K562 (cell line): Measurements from ENCODE around the gene ZBTB18. TPM values are rescaled to one million over a fixed set of nuclear protein-coding genes. Genes with fewer than 3 reads are reported as not detected.

Experiments
- ATAC-seq: fragments of 200-7000 bp; cut with Tn5 transposase; 3 replicates; pipeline ENCODE4 v1.9.1; 2020; ENCODE audit warnings: moderate library complexity
- BruUV-seq: library from RNA; stranded (reverse); fragments of 400-500 nt; replicated peaks from 2 replicates; lab custom pipeline; 2021; lab: Mats Ljungman, UMichigan
- CTCF ChIA-PET: fragments of 300-600 bp; formaldehyde crosslinking; extraction: SDS; loops from one replicate; lab custom pipeline; 2021; ENCODE audit warnings: low intra/inter-chr PET ratio; lab: Yijun Ruan, JAX
- POLR2A ChIA-PET: fragments of 300-600, 350-650 bp; sonication (Branson Sonifier 250); formaldehyde crosslinking; extraction: SDS; loops from one replicate; lab custom pipeline; 2021; ENCODE audit warnings: antibody characterized with exemption, inconsistent platforms; lab: Yijun Ruan, JAX
- DNase-seq, 4 experiments: peaks; one replicate each; pipeline versions ENCODE4 v3.0.0 to v3.0.0-alpha.2; 2011 to 2018; ENCODE audit warnings: low spot score in 3 of 4, mixed read lengths in 3 of 4; ENCODE audit errors: extremely low read depth in 1 of 4
- FAIRE-seq: peaks from 2 replicates; lab custom pipeline; 2011; peaks lifted over from hg19 to GRCh38; lab: Jason Lieb, UNC
- H2AFZ ChIP-seq: 2 replicates; pipeline ENCODE4 v1.6.0; 2011; ENCODE audit warnings: low read depth, low read length, control low read depth, inconsistent platforms
- H3K27ac ChIP-seq: fragments of 200-600 bp; 3 replicates; pipeline ENCODE4 v1.8.0; 2011; ENCODE audit warnings: low read depth, mild to moderate bottlenecking, control low read depth, inconsistent platforms, low read length, moderate library complexity, mixed read lengths; ENCODE audit errors: extremely low read depth
- H3K27me3 ChIP-seq, 2 experiments: fragments of 300-600 bp in 1 of 2; 2 replicates in 1 of 2; 3 replicates in 1 of 2; pipeline versions ENCODE4 v1.6.0 to v1.8.0; 2011; ENCODE audit warnings: inconsistent platforms in 2 of 2, low read length in 2 of 2, mild to moderate bottlenecking in 1 of 2, mixed read lengths in 1 of 2, moderate library complexity in 1 of 2; ENCODE audit not compliant: control insufficient read depth in 2 of 2, insufficient read depth in 2 of 2
- H3K36me3 ChIP-seq: fragments of 300-600 bp; 3 replicates; pipeline ENCODE4 v1.8.0; 2011; ENCODE audit warnings: mild to moderate bottlenecking, low read length, inconsistent platforms; ENCODE audit not compliant: control insufficient read depth, insufficient read depth
- H3K4me1 ChIP-seq, 2 experiments: fragments of 200-600 bp in 1 of 2; replicated peaks in 1 of 2; 2 replicates in 1 of 2; 3 replicates in 1 of 2; pipeline versions ENCODE4 v1.5.1 to v1.8.0; 2011; ENCODE audit warnings: inconsistent platforms in 2 of 2, low read length in 2 of 2, mild to moderate bottlenecking in 1 of 2, mixed read lengths in 1 of 2, moderate library complexity in 1 of 2; ENCODE audit not compliant: control insufficient read depth in 2 of 2, insufficient read depth in 2 of 2
- H3K4me2 ChIP-seq: 2 replicates; pipeline ENCODE4 v1.6.1; 2011; ENCODE audit warnings: low read length, control low read depth, inconsistent platforms, mixed read lengths; ENCODE audit not compliant: insufficient read depth
- H3K4me3 ChIP-seq: fragments of 200-600 bp; sonication (generic), shearing (Covaris generic); 2 replicates; pipeline ENCODE4 v1.5.1; 2016; ENCODE audit warnings: control low read depth, inconsistent platforms
- H3K79me2 ChIP-seq: fragments of 200-600 bp; 3 replicates; pipeline ENCODE4 v1.8.0; 2011; ENCODE audit warnings: low read length, inconsistent platforms; ENCODE audit not compliant: control insufficient read depth, insufficient read depth
- H3K9ac ChIP-seq, 2 experiments: 2 replicates each; pipeline versions ENCODE4 v1.6.0 to v1.6.1; 2011; ENCODE audit warnings: low read depth in 2 of 2, low read length in 2 of 2, control low read depth in 1 of 2, inconsistent platforms in 1 of 2, mild to moderate bottlenecking in 1 of 2, mixed read lengths in 1 of 2; ENCODE audit not compliant: insufficient read depth in 1 of 2
- H3K9me1 ChIP-seq: one replicate; pipeline ENCODE4 v1.6.0; 2011; ENCODE audit warnings: inconsistent platforms, mild to moderate bottlenecking, low read length, moderate library complexity; ENCODE audit not compliant: control insufficient read depth, insufficient read depth
- H3K9me3 ChIP-seq: replicated peaks from 2 replicates; pipeline ENCODE4 v1.5.1; 2011; ENCODE audit warnings: low read depth, low read length, inconsistent platforms; ENCODE audit not compliant: control insufficient read depth, insufficient read depth
- H4K20me1 ChIP-seq: replicated peaks from 2 replicates; pipeline ENCODE4 v1.6.1; 2011; ENCODE audit warnings: low read length, inconsistent platforms, mixed read lengths; ENCODE audit not compliant: control insufficient read depth, insufficient read depth
- BRCA1 ChIP-seq, 2 experiments: fragments of 450-650 bp in 1 of 2; sonication (generic) in 1 of 2; formaldehyde crosslinking in 1 of 2; IDR thresholded peaks; 2 replicates each; pipeline versions ENCODE4 v1.5.0 to v1.6.1; 2017 to 2020; ENCODE audit warnings: mild to moderate bottlenecking in 1 of 2, missing genetic modification reagents in 1 of 2
- ETV5 ChIP-seq: sonication (generic); formaldehyde crosslinking; IDR thresholded peaks from 2 replicates; pipeline ENCODE4 v1.4.0; 2020; ENCODE audit warnings: low read depth, mild to moderate bottlenecking, missing genetic modification reagents
- FOXJ2 ChIP-seq: fragments of 200-800 bp; sonication (Bioruptor generic); IDR thresholded peaks from 2 replicates; pipeline ENCODE4 v1.6.1; 2016; ENCODE audit warnings: missing genetic modification characterization, missing compliant biosample characterization
- HDAC6 ChIP-seq: IDR thresholded peaks from 2 replicates; pipeline ENCODE4 v1.6.1; 2012; ENCODE audit warnings: low read depth, mild to moderate bottlenecking, control low read depth, inconsistent platforms, low read length, moderate library complexity
- HMG20B ChIP-seq: fragments of 250-450 bp; sonication (Bioruptor Pico); IDR thresholded peaks from 2 replicates; pipeline ENCODE4 v1.5.0; 2021; ENCODE audit warnings: mild to moderate bottlenecking
- NRF1 ChIP-seq, 2 experiments: fragments of 450-650 bp; IDR thresholded peaks in 1 of 2; conservative IDR thresholded peaks in 1 of 2; 2 replicates each; pipeline ENCODE4 v1.6.1; 2014; ENCODE audit warnings: mild to moderate bottlenecking in 2 of 2
- RB1 ChIP-seq: fragments of 450-650 bp; IDR thresholded peaks from 2 replicates; pipeline ENCODE4 v1.6.1; 2017; ENCODE audit warnings: low read depth, mild to moderate bottlenecking
- RNF2 ChIP-seq: sonication (generic); IDR thresholded peaks from 2 replicates; pipeline ENCODE4 v1.6.1; 2016
- TRIM28 ChIP-seq: fragments of 450-650 bp; IDR thresholded peaks from 2 replicates; pipeline ENCODE4 v1.6.1; 2017
- YY1 ChIP-seq, 3 experiments: IDR thresholded peaks; 2 replicates each; pipeline ENCODE4 v1.6.1; 2011; ENCODE audit warnings: low read length in 2 of 3, mild to moderate bottlenecking in 2 of 3, moderate library complexity in 2 of 3, borderline replicate concordance in 1 of 3, control low read depth in 1 of 3, low read depth in 1 of 3; ENCODE audit not compliant: insufficient read depth in 3 of 3, insufficient replicate concordance in 2 of 3, control insufficient read depth in 1 of 3, insufficient read length in 1 of 3; ENCODE audit errors: extremely low read depth in 1 of 3
- ZC3H8 ChIP-seq: fragments of 450-650 bp; IDR thresholded peaks from 2 replicates; pipeline ENCODE4 v1.6.1; 2017
- ZEB2 ChIP-seq: fragments of 450-650 bp; IDR thresholded peaks from 2 replicates; pipeline ENCODE4 v1.6.1; 2016
- ZKSCAN1 ChIP-seq: fragments of 150-350 bp; IDR thresholded peaks from 2 replicates; pipeline ENCODE4 v1.6.1; 2016; ENCODE audit warnings: low read depth, low read length
- ZNF143 ChIP-seq: sonication (generic); formaldehyde crosslinking; IDR thresholded peaks from 2 replicates; pipeline ENCODE4 v1.9.0; 2022; ENCODE audit warnings: mild to moderate bottlenecking, missing genetic modification reagents
- ZNF24 ChIP-seq: fragments of 450-650 bp; IDR thresholded peaks from 2 replicates; pipeline ENCODE4 v1.6.1; 2016
- ZNF699 ChIP-seq: fragments of 250-450 bp; sonication (Bioruptor Pico); IDR thresholded peaks from 2 replicates; pipeline ENCODE4 v1.8.0; 2021; ENCODE audit warnings: mild to moderate bottlenecking, moderate library complexity; ENCODE audit not compliant: insufficient replicate concordance
- ZNF766 ChIP-seq: fragments of 200-800 bp; sonication (Bioruptor generic); conservative IDR thresholded peaks from 2 replicates; pipeline ENCODE4 v1.6.1; 2016; ENCODE audit warnings: missing genetic modification characterization, missing compliant biosample characterization
- WGBS: fragments of 100-300 bp; shearing (Covaris generic); methylation state at CpG from one replicate; pipeline ENCODE4 v1.1.6; 2016; ENCODE audit warnings: low coverage, mixed read lengths; ENCODE audit not compliant: insufficient coverage; ENCODE audit errors: missing lambda C conversion rate; 5-methylcytosine and 5-hydroxymethylcytosine counted together
- in situ Hi-C: fragments of 300-500 bp; cut with MboI; formaldehyde crosslinking; loops from 4 replicates; pipeline ENCODE4 v1.15.0; 2018; ENCODE audit warnings: inconsistent platforms, mixed read lengths
- intact Hi-C: fragments of 100-400 bp; cut with micrococcal nuclease; formaldehyde crosslinking; loops from 2 replicates; pipeline ENCODE4 v1.14.2; 2022
- polyA plus RNA-seq, 8 experiments: library from polyadenylated mRNA; depleted of rRNA in 4 of 8; stranded (reverse) in 5 of 8; unstranded in 3 of 8; fragments of >200 nt; fragmentation: Nextera tagmentation in 2 of 8; fragmentation: Illumina TruSeq in 1 of 8; extraction: Ambion mirVana in 2 of 8; extraction: Trizol in 1 of 8; gene quantifications; 2 replicates each; pipeline versions ENCODE4 v1.2.1 to v1.2.3, GENCODE V29; 2011 to 2014; ENCODE audit warnings: inconsistent platforms in 1 of 8, missing spikeins in 1 of 8
- total RNA-seq, 7 experiments: library from RNA; depleted of rRNA in 6 of 7; stranded (reverse); fragments of >200 nt in 6 of 7; fragmentation: Illumina TruSeq in 2 of 7; extraction: Trizol in 2 of 7; gene quantifications; 2 replicates each; pipeline versions ENCODE4 v1.2.1 to v1.2.3, GENCODE V29; 2011 to 2021; ENCODE audit warnings: low replicate concordance in 1 of 7
- TF ChIP-seq, protein P1 (sequence below): sonication (generic); formaldehyde crosslinking; IDR thresholded peaks from 2 replicates; pipeline ENCODE4 v1.8.0; 2022; ENCODE audit warnings: missing genetic modification reagents, mild to moderate bottlenecking, moderate library complexity, borderline replicate concordance
- TF ChIP-seq, protein P2 (sequence below): IDR thresholded peaks from 3 replicates; pipeline ENCODE4 v1.6.1; 2011; ENCODE audit warnings: borderline replicate concordance, mild to moderate bottlenecking; ENCODE audit not compliant: insufficient read length, insufficient read depth
- TF ChIP-seq, protein P3 (sequence below): fragments of 250-450 bp; sonication (Bioruptor Pico); IDR thresholded peaks from 2 replicates; pipeline ENCODE4 v1.8.0; 2022; ENCODE audit warnings: moderate library complexity, mild to moderate bottlenecking, inconsistent platforms

The ZBTB18 gene
- total and polyA plus RNA-seq, 9 of the 15 experiments (the other 6 are each of a cell fraction or from before 2014, with no cell fraction given): 0.13 to 2.6 (median 1.6) TPM

DNA sequence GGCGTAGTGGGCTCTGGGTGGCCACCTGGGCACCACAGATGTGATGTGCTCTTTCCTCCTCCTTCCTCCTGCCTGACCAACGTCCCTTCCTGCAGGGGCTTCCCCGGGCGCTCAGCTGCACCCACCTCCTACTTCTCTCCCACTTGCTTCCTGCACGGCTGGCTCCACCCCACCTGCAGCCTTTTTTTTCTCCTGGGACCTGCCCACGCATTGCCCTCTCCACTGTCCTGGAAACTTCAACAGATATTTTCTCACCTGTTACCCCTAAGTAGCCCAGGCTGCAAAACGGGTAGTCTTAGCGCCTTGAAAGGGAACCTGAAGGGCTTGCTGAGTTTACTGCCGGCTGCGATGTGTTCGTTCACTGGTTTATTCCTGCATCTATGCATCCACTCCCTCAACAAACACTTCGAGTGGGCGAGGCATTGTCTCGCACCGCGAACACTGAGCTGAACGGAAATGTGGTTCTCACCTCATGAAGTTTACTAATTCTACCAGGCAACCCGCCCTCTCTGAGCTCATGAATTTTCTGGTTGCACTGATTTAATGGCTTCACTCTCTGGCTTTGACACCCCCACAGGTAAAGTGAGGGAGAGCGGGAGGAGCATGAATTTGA lies 23.6 kb downstream of the ZBTB18 start:
- Histone ChIP-seq H3K79me2 (no peaks in the 10 kb centered on the region), H3K4me2 (no peak overlapping the region), H3K4me1 (no peaks in the 10 kb centered on the region), H4K20me1 (peaks cover 8% of the 10 kb centered on the region), H3K36me3 (no peaks in the 10 kb centered on the region), H3K27ac (no peak overlapping the region), H3K4me3 (no peak overlapping the region), H3K9me3 (no peaks in the 10 kb centered on the region), H3K27me3 (peaks cover 57 to 75% of the 10 kb centered on the region in 2 experiments), H3K9me1 (no peaks in the 10 kb centered on the region), H3K9ac (no peak overlapping the region), H2AFZ (no peak overlapping the region)
- no TSS peak for BruUV-seq
- ATAC-seq: no peak
- no peak for DNase-seq
- FAIRE-seq: no peak
- POLR2A ChIA-PET: no interaction called here
- intact Hi-C loops (no loop called here), in situ Hi-C loops (no loop called here)
- CTCF ChIA-PET: no interaction called here
- no peak for TF ChIP-seq NRF1 (conservative IDR thresholded peaks at IDR 0.05 in 1 of 2, IDR thresholded peaks at IDR 0.05 in 1 of 2)
- TF ChIP-seq, protein P1, sequence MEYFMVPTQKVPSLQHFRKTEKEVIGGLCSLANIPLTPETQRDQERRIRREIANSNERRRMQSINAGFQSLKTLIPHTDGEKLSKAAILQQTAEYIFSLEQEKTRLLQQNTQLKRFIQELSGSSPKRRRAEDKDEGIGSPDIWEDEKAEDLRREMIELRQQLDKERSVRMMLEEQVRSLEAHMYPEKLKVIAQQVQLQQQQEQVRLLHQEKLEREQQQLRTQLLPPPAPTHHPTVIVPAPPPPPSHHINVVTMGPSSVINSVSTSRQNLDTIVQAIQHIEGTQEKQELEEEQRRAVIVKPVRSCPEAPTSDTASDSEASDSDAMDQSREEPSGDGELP (CRISPR knock-in tag): no peak
- no peak for TF ChIP-seq RB1
- no peak for TF ChIP-seq ZNF24
- TF ChIP-seq, protein P2, sequence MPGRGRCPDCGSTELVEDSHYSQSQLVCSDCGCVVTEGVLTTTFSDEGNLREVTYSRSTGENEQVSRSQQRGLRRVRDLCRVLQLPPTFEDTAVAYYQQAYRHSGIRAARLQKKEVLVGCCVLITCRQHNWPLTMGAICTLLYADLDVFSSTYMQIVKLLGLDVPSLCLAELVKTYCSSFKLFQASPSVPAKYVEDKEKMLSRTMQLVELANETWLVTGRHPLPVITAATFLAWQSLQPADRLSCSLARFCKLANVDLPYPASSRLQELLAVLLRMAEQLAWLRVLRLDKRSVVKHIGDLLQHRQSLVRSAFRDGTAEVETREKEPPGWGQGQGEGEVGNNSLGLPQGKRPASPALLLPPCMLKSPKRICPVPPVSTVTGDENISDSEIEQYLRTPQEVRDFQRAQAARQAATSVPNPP: no peak
- TF ChIP-seq HMG20B (CRISPR knock-in tag): no peak
- TF ChIP-seq TRIM28: no peak
- TF ChIP-seq YY1 (IDR thresholded peaks at IDR 0.05; ENCODE audit: borderline replicate concordance in 1 of 3, control insufficient read depth in 1 of 3, extremely low read depth in 1 of 3, insufficient read depth in 3 of 3, insufficient read length in 1 of 3, insufficient replicate concordance in 2 of 3, low read depth in 1 of 3, low read length in 2 of 3): no peak
- TF ChIP-seq ZKSCAN1: no peak
- no peak for TF ChIP-seq ZNF143 (CRISPR knock-in tag)
- TF ChIP-seq ZEB2: no peak
- TF ChIP-seq BRCA1 (IDR thresholded peaks at IDR 0.05): no peak
- no peak for TF ChIP-seq BRCA1 (CRISPR knock-in tag; IDR thresholded peaks at IDR 0.05)
- no peak for TF ChIP-seq ETV5
- TF ChIP-seq ZC3H8: no peak
- TF ChIP-seq FOXJ2 (tag): no peak
- TF ChIP-seq ZNF766 (CRISPR knock-in tag): no peak
- TF ChIP-seq, protein P3, sequence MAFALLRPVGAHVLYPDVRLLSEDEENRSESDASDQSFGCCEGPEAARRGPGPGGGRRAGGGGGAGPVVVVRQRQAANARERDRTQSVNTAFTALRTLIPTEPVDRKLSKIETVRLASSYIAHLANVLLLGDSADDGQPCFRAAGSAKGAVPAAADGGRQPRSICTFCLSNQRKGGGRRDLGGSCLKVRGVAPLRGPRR: no peak
- no peak for TF ChIP-seq RNF2
- no peak for TF ChIP-seq HDAC6
- TF ChIP-seq ZNF699 (CRISPR knock-in tag): no peak
- WGBS: 2% methylated on average over 19 of the region's 19 CpGs
